Measurements from ENCODE around the gene TBL1X. TPM values are rescaled to one million over a fixed set of nuclear protein-coding genes. Genes with fewer than 3 reads are reported as not detected.

TBL1X gene
- total and polyA plus RNA-seq, 2 of the 13 experiments (the other 11 are each of a cell fraction or from before 2014, with no cell fraction given): 17.6 to 19.9 TPM

- Histone ChIP-seq H3K27ac (ENCODE audit: extremely low read length, insufficient read depth, low read length) (no peak overlapping the region), H3K4me1 (ENCODE audit: insufficient read depth, low read length) (no peaks in the 10 kb centered on the region), H3K4me2 (ENCODE audit: low read depth, low read length) (no peak overlapping the region), H3K27me3 (ENCODE audit: control insufficient read depth in 1 of 2, insufficient read depth in 2 of 2, low read length in 2 of 2) (no peaks in the 10 kb centered on the region), H3K79me2 (ENCODE audit: insufficient read depth, low read length) (no peaks in the 10 kb centered on the region), H3K9ac (ENCODE audit: insufficient read depth, low read depth, low read length) (no peak overlapping the region), H2AFZ (ENCODE audit: low read length) (no peak overlapping the region), H3K4me3 (replicated peaks in 1 of 3; ENCODE audit: insufficient read depth in 1 of 3, low read depth in 2 of 3, low read length in 3 of 3) (no peak overlapping the region), H3K9me3 (ENCODE audit: low read length) (no peaks in the 10 kb centered on the region), H4K20me1 (ENCODE audit: insufficient read depth, low read length) (no peaks in the 10 kb centered on the region), H3K36me3 (replicated peaks in 1 of 2; ENCODE audit: control insufficient read depth in 1 of 2, insufficient read depth in 2 of 2, low read length in 2 of 2) (peaks cover 5 to 41% of the 10 kb centered on the region in 2 experiments; a peak in 4 of 5 replicates)
- no peak for DNase-seq (ENCODE audit: low spot score)
- no TSS peak for BruUV-seq (replicated peaks)
- ChIA-PET CTCF (ENCODE audit: low intra/inter-chr PET ratio, low total read pairs) (no interaction called here), POLR2A (no interaction called here)
- intact Hi-C loops (cut with micrococcal nuclease; ENCODE audit: unreplicated experiment) (no loop called here), in situ Hi-C loops (cut with HindIII; ENCODE audit: extremely low pct_ligation_motif_present, low pct_unique_long_range_greater_than_20kb) (no loop called here)
- WGBS (ENCODE audit: low lambda C conversion rate): 96% methylated on average over 10 of the region's 12 CpGs
- ATAC-seq: no peak
- TF ChIP-seq SMARCC2 (IDR thresholded peaks at IDR 0.05) (no peak), MXI1 (IDR thresholded peaks at IDR 0.05; ENCODE audit: borderline replicate concordance, low read depth, low read length) (no peak), ZNF687 (CRISPR knock-in tag; IDR thresholded peaks at IDR 0.05) (no peak), SP1 (IDR thresholded peaks at IDR 0.05) (no peak), SP1 (CRISPR knock-in tag; IDR thresholded peaks at IDR 0.05) (no peak), SP2 (CRISPR knock-in tag; IDR thresholded peaks at IDR 0.05) (no peak), ZMAT3 (CRISPR knock-in tag; conservative IDR thresholded peaks at IDR 0.05) (no peak)
- no peak for FAIRE-seq
These were observed 228.6 kb downstream of the TBL1X start for GRCh38 chrX:9693307-9694001.
